GM18868 (cell line): Measurements from ENCODE around the gene FBXW9.
"Not testable (repeated sequence)": the region's sequence is repeated elsewhere in the genome, so short reads cannot be mapped to it uniquely, and the experiment has no call there.

Source experiments
- ATAC-seq: cut with Tn5 transposase; IDR thresholded peaks from one replicate; pipeline ENCODE4 v1.9.1; 2021; ENCODE audit warnings: mild to moderate bottlenecking, moderate library complexity; ENCODE audit not compliant: unreplicated experiment

FBXW9 gene

GRCh38 chr19:12715929-12716328 is 19.5 kb upstream of the FBXW9 start:
- no peak for ATAC-seq

GRCh38 chr19:12715102-12715501 is 18.7 kb upstream of the FBXW9 start:
- no peak for ATAC-seq

- ATAC-seq: not testable (repeated sequence)
These were observed 16.9 kb upstream of the FBXW9 start for GRCh38 chr19:12713304-12713703.

- ATAC-seq: not testable (repeated sequence)
These were observed 15.6 kb upstream of the FBXW9 start for GRCh38 chr19:12712077-12712476.

- no peak for ATAC-seq
These were observed 14.8 kb upstream of the FBXW9 start for GRCh38 chr19:12711187-12711586.

- no peak for ATAC-seq
These were observed 12.2 kb upstream of the FBXW9 start for GRCh38 chr19:12708641-12709040.

GRCh38 chr19:12706332-12706718 is 9.9 kb upstream of the FBXW9 start:
- ATAC-seq: no peak

GRCh38 chr19:12705654-12706331 is 9.4 kb upstream of the FBXW9 start:
- no peak for ATAC-seq

GRCh38 chr19:12705169-12705568 is 8.7 kb upstream of the FBXW9 start:
- no peak for ATAC-seq

- ATAC-seq: no peak
These were observed 6.6 kb upstream of the FBXW9 start for GRCh38 chr19:12703046-12703445.

GRCh38 chr19:12701596-12702282 is 5.3 kb upstream of the FBXW9 start:
- no peak for ATAC-seq

GRCh38 chr19:12698138-12698537 is 1.7 kb upstream of the FBXW9 start:
- ATAC-seq: no peak

GRCh38 chr19:12697425-12697824 is 994 bp upstream of the FBXW9 start:
- ATAC-seq: not testable (repeated sequence)

GRCh38 chr19:12695997-12696365 is 450 bp downstream of the FBXW9 start:
- peak; percentile 17 for ATAC-seq

- no peak for ATAC-seq
These were observed 917 bp downstream of the FBXW9 start for GRCh38 chr19:12695514-12695913.

- ATAC-seq: no peak
These were observed 1.3 kb downstream of the FBXW9 start for GRCh38 chr19:12695096-12695495.

- no peak for ATAC-seq
These were observed 1.8 kb downstream of the FBXW9 start for GRCh38 chr19:12694641-12695040.

- no peak for ATAC-seq
These were observed 3.5 kb downstream of the FBXW9 start for GRCh38 chr19:12692960-12693359.

- ATAC-seq: no peak
These were observed 6.7 kb downstream of the FBXW9 start for GRCh38 chr19:12689581-12690216.

- ATAC-seq: no peak
These were observed 7.4 kb downstream of the FBXW9 start for GRCh38 chr19:12689012-12689411.

GRCh38 chr19:12687496-12688196 is 8.8 kb downstream of the FBXW9 start, which contains the start of gene GNG14:
TSS of gene GNG14 (plus strand) at chr19:12687998. CDS start at chr19:12688049, 51 bp downstream.
- no peak for ATAC-seq
